SH-SY5Y (cell line): Measurements from ENCODE around the gene CD82.

Source experiments
- GATA2 ChIP-seq: IDR thresholded peaks from 2 replicates; pipeline ENCODE4 v1.6.1; 2011; ENCODE audit warnings: mild to moderate bottlenecking, low read depth, low read length
- GATA3 ChIP-seq: IDR thresholded peaks from 2 replicates; pipeline ENCODE4 v1.6.1; 2011; ENCODE audit warnings: low read depth, mild to moderate bottlenecking, low read length, moderate library complexity

DNA sequence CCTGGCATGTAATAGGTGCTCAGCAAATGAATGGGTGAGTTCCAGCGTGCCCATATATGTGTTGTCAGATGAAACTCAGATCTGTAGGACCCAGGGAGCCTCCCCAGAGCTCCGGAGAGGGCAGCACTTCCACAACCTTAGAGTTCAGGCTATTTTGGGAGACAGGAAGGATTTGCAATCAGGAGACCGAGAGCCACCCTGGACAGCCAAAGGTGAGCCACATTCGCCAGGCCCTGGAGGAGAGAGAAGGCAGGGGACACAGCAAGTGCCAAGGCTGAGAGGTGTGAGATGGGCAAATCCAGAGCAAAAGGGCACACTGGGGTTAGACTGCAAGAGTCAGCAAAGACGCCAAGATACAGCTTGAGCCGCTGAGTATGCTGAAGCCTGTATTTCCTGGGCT lies 66.4 kb downstream of the CD82 start:
- TF ChIP-seq GATA3 (no peak), GATA2 (no peak)
